NB4 (cell line): ENCODE data around the gene GPS2.

Experiments used
- MYC ChIP-seq: IDR thresholded peaks from 2 replicates; pipeline ENCODE4 v1.6.1; 2011; ENCODE audit warnings: low read depth, low read length
- POLR2A ChIP-seq: IDR thresholded peaks from 2 replicates; pipeline ENCODE4 v1.6.1; 2011; ENCODE audit warnings: mild to moderate bottlenecking; ENCODE audit not compliant: insufficient read length; ENCODE audit errors: extremely low read depth
- TF ChIP-seq, protein P1 (sequence below): IDR thresholded peaks from one replicate; pipeline ENCODE4 v1.5.1; 2012; ENCODE audit warnings: low read depth, low read length
- TF ChIP-seq, protein P2 (sequence below): IDR thresholded peaks from 2 replicates; pipeline ENCODE4 v1.6.1; 2011; ENCODE audit warnings: low read depth, low read length

DNA sequence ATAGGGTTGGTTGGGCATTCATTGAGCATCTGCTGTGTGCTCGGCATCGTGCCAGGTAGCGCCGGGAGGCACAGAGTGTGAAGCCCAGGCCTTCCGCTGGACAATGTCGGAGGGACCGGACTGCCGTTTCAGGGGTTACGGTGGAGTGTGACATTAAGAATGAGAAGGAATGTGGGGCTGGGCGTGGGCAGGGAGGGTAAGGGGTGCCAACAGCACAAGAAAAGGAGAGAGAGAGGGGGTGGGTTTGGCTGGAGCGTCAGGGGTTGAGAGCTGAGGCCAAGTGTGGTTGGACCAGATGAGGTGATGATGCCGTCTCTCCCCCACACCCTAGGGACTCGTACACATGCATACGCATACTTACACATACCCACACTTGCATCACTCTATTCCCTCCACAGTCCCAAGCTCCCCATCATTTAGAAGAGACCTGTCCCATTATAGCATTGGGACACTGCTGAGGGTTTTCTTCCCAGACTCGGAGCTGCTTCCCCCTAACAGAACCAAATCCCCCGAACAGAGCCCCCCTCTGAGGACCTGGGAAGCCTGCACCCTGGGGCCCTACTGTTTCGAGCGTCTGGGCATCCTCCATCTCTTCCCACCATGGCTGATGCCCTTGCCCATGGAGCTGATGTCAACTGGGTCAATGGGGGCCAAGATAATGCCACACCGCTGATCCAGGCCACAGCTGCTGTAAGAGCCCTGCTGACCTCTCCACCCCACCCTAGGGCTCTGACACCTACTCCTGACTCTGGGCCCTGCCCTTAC lies 33.5 kb upstream of the GPS2 start:
- TF ChIP-seq POLR2A (no peak), MYC (no peak)
- TF ChIP-seq, protein P1, sequence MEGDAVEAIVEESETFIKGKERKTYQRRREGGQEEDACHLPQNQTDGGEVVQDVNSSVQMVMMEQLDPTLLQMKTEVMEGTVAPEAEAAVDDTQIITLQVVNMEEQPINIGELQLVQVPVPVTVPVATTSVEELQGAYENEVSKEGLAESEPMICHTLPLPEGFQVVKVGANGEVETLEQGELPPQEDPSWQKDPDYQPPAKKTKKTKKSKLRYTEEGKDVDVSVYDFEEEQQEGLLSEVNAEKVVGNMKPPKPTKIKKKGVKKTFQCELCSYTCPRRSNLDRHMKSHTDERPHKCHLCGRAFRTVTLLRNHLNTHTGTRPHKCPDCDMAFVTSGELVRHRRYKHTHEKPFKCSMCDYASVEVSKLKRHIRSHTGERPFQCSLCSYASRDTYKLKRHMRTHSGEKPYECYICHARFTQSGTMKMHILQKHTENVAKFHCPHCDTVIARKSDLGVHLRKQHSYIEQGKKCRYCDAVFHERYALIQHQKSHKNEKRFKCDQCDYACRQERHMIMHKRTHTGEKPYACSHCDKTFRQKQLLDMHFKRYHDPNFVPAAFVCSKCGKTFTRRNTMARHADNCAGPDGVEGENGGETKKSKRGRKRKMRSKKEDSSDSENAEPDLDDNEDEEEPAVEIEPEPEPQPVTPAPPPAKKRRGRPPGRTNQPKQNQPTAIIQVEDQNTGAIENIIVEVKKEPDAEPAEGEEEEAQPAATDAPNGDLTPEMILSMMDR, result no peak
- TF ChIP-seq, protein P2, sequence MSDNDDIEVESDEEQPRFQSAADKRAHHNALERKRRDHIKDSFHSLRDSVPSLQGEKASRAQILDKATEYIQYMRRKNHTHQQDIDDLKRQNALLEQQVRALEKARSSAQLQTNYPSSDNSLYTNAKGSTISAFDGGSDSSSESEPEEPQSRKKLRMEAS, result no peak
